Esophagus muscularis mucosa (tissue), 3 donors: ENCODE measurements around the gene PIH1D1.

Experiments
- POLR2A ChIP-seq: fragments of 450-650 bp; IDR thresholded peaks from one replicate; pipeline ENCODE4 v1.6.1; 2017; ENCODE audit warnings: antibody characterized with exemption, moderate library complexity, mild to moderate bottlenecking, low read depth
- TF ChIP-seq, protein P1 (sequence below), 3 experiments: fragments of 200-600 bp in 2 of 3; fragments of 450-650 bp in 1 of 3; sonication (generic) in 2 of 3; IDR thresholded peaks; one replicate each; pipeline ENCODE4 v1.5.1; 2017 to 2019; ENCODE audit warnings: antibody characterized with exemption in 3 of 3, mild to moderate bottlenecking in 2 of 3, moderate library complexity in 1 of 3

DNA sequence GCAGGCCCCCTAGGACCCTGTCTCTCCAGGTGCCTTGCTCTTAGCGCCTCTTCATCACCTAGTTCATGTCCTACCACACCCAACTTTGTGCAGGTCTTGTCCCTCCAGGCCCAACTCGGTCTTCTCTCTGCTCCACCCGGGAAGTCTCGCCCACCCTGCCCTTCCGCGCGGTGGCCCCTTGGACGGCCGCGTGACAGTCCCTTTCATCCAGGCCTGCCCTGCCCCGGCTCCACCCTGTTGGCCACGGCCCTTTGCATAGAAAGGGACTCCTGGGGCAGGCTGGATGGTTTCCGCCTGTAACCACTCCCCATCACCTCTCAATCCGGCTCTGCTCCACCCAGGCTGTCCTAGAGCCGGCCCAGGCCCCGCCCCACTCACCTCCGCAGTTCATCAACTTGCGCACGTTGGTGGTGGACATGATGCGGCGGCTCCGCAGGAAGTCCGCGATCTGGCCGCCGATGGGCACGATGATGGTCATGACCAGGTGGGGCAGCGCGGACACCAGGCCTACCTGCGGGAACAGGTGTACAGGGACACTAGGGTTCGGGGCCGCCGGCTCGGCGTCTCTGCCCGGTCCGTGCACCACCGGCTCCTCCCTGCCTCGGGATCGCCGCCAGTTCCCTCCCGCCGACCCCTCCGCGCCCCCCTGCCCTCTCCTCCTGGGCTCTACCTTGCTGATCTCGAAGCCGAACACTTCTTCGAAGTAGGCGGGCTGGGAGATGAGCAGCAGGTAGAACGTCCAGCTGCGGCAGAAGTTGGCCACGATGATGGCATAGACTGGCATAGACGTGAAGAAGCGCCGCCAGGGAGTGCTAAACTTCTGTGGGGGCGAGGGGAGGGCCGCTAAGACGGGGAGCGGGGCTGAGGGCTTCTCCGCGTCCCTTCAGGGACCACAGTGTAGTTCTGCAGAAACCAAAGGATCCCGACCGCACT lies 19.2 kb downstream of the PIH1D1 start:
- no peak for TF ChIP-seq POLR2A
- TF ChIP-seq, protein P1, sequence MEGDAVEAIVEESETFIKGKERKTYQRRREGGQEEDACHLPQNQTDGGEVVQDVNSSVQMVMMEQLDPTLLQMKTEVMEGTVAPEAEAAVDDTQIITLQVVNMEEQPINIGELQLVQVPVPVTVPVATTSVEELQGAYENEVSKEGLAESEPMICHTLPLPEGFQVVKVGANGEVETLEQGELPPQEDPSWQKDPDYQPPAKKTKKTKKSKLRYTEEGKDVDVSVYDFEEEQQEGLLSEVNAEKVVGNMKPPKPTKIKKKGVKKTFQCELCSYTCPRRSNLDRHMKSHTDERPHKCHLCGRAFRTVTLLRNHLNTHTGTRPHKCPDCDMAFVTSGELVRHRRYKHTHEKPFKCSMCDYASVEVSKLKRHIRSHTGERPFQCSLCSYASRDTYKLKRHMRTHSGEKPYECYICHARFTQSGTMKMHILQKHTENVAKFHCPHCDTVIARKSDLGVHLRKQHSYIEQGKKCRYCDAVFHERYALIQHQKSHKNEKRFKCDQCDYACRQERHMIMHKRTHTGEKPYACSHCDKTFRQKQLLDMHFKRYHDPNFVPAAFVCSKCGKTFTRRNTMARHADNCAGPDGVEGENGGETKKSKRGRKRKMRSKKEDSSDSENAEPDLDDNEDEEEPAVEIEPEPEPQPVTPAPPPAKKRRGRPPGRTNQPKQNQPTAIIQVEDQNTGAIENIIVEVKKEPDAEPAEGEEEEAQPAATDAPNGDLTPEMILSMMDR (IDR thresholded peaks at IDR 0.05) = no peak
